Mesenchymal stem cell (in vitro differentiated cells and primary cell): Measurements from ENCODE around the gene MFF.

Experiments used
- DNase-seq: peaks from one replicate; pipeline ENCODE4 v3.0.0-alpha.2; 2013
- H2AFZ ChIP-seq: one replicate; pipeline ENCODE4 v1.6.1; 2013; ENCODE audit warnings: low read depth, mild to moderate bottlenecking, control low read depth, inconsistent platforms, low read length, moderate library complexity
- H2AK5ac ChIP-seq: 2 replicates; pipeline ENCODE4 v1.6.1; 2013; ENCODE audit warnings: low read length, moderate library complexity, mild to moderate bottlenecking, inconsistent platforms; ENCODE audit not compliant: severe bottlenecking
- H2BK120ac ChIP-seq: one replicate; pipeline ENCODE4 v1.6.1; 2013; ENCODE audit warnings: low read depth, mild to moderate bottlenecking, inconsistent platforms, low read length, moderate library complexity
- H2BK12ac ChIP-seq, 2 experiments: one replicate each; pipeline ENCODE4 v1.6.1; 2013; ENCODE audit warnings: inconsistent platforms in 2 of 2, low read length in 2 of 2, mild to moderate bottlenecking in 2 of 2, moderate library complexity in 2 of 2, control low read depth in 1 of 2
- H2BK15ac ChIP-seq: one replicate; pipeline ENCODE4 v1.6.1; 2013; ENCODE audit warnings: mild to moderate bottlenecking, low read depth, inconsistent platforms; ENCODE audit not compliant: poor library complexity, severe bottlenecking
- H2BK5ac ChIP-seq: 2 replicates; pipeline ENCODE4 v1.6.1; 2013; ENCODE audit warnings: low read depth, mild to moderate bottlenecking, low read length, control low read depth, inconsistent platforms; ENCODE audit not compliant: poor library complexity, severe bottlenecking
- H3K14ac ChIP-seq, 2 experiments: one replicate each; pipeline ENCODE4 v1.6.1; 2013; ENCODE audit warnings: inconsistent platforms in 2 of 2, low read length in 2 of 2, control low read depth in 1 of 2, mild to moderate bottlenecking in 1 of 2, moderate library complexity in 1 of 2
- H3K18ac ChIP-seq, 2 experiments: one replicate each; pipeline ENCODE4 v1.6.1; 2013; ENCODE audit warnings: inconsistent platforms in 2 of 2, low read length in 2 of 2, control low read depth in 1 of 2, low read depth in 1 of 2, mild to moderate bottlenecking in 1 of 2
- H3K23ac ChIP-seq, 2 experiments: one replicate each; pipeline ENCODE4 v1.6.1; 2013; ENCODE audit warnings: inconsistent platforms in 2 of 2, low read length in 2 of 2, mild to moderate bottlenecking in 2 of 2, moderate library complexity in 2 of 2, control low read depth in 1 of 2
- H3K27ac ChIP-seq: 2 replicates; pipeline ENCODE4 v1.5.1; 2013; ENCODE audit warnings: mild to moderate bottlenecking, moderate library complexity, low read length, control low read depth, inconsistent platforms; ENCODE audit not compliant: poor library complexity, severe bottlenecking
- H3K27me3 ChIP-seq, 2 experiments: 2 replicates each; pipeline versions ENCODE4 v1.6.1 to v1.7.0; 2013; ENCODE audit warnings: low read length in 2 of 2, mild to moderate bottlenecking in 2 of 2, moderate library complexity in 2 of 2, control low read depth in 1 of 2, inconsistent platforms in 1 of 2; ENCODE audit not compliant: control insufficient read depth in 1 of 2, insufficient read depth in 1 of 2
- H3K36me3 ChIP-seq, 2 experiments: 2 replicates each; pipeline versions ENCODE4 v1.6.1 to v1.7.0; 2013; ENCODE audit warnings: low read length in 2 of 2, control low read depth in 1 of 2, inconsistent platforms in 1 of 2, low read depth in 1 of 2, mild to moderate bottlenecking in 1 of 2; ENCODE audit not compliant: insufficient read depth in 2 of 2, control insufficient read depth in 1 of 2
- H3K4ac ChIP-seq, 2 experiments: one replicate each; pipeline ENCODE4 v1.6.1; 2013; ENCODE audit warnings: inconsistent platforms in 2 of 2, low read length in 2 of 2, mild to moderate bottlenecking in 2 of 2, moderate library complexity in 2 of 2, control low read depth in 1 of 2, low read depth in 1 of 2
- H3K4me1 ChIP-seq: 2 replicates; pipeline ENCODE4 v1.6.1; 2013; ENCODE audit warnings: low read depth, low read length, control low read depth; ENCODE audit not compliant: control insufficient read depth, insufficient read depth
- H3K4me2 ChIP-seq: 2 replicates; pipeline ENCODE4 v1.6.1; 2013; ENCODE audit warnings: low read length, mild to moderate bottlenecking, inconsistent platforms; ENCODE audit not compliant: poor library complexity, severe bottlenecking
- H3K4me3 ChIP-seq, 2 experiments: 2 replicates each; pipeline versions ENCODE4 v1.5.1 to v1.7.0; 2013; ENCODE audit warnings: low read length in 2 of 2, mild to moderate bottlenecking in 2 of 2, control low read depth in 1 of 2, low read depth in 1 of 2; ENCODE audit not compliant: insufficient read depth in 1 of 2
- H3K79me1 ChIP-seq: replicated peaks from 2 replicates; pipeline ENCODE4 v1.6.1; 2013; ENCODE audit warnings: mild to moderate bottlenecking, control low read depth, low read length, inconsistent platforms; ENCODE audit not compliant: poor library complexity, severe bottlenecking
- H3K9ac ChIP-seq: 2 replicates; pipeline ENCODE4 v1.7.0; 2013; ENCODE audit warnings: mild to moderate bottlenecking, low read length, moderate library complexity
- H3K9me3 ChIP-seq: 2 replicates; pipeline ENCODE4 v1.7.0; 2013; ENCODE audit warnings: mild to moderate bottlenecking, low read length; ENCODE audit not compliant: control insufficient read depth
- H4K8ac ChIP-seq: one replicate; pipeline ENCODE4 v1.6.1; 2013; ENCODE audit warnings: inconsistent platforms, mild to moderate bottlenecking, low read length, moderate library complexity
- H4K91ac ChIP-seq: one replicate; pipeline ENCODE4 v1.6.1; 2013; ENCODE audit warnings: mild to moderate bottlenecking, low read length, inconsistent platforms
- WGBS: methylation state at CpG from one replicate; pipeline ENCODE4 v1.1.7; 2013; ENCODE audit warnings: mixed read lengths; 5-methylcytosine and 5-hydroxymethylcytosine counted together

Gene MFF

GRCh38 chr2:227389661-227390060 is 64.6 kb downstream of the MFF start:
- Histone ChIP-seq H4K8ac (no peak overlapping the region), H2AK5ac (no peak overlapping the region), H2AFZ (no peak overlapping the region), H2BK12ac (no peak overlapping the region), H3K4ac (no peak overlapping the region), H3K79me1 (no peaks in the 10 kb centered on the region), H3K4me2 (no peak overlapping the region), H3K4me3 (no peak overlapping the region), H2BK120ac (no peak overlapping the region), H3K18ac (no peak overlapping the region), H3K9ac (no peak overlapping the region), H3K27me3 (peaks cover 0 to under 1% of the 10 kb centered on the region in 2 experiments), H3K14ac (no peak overlapping the region), H4K91ac (no peak overlapping the region), H2BK15ac (no peak overlapping the region), H3K36me3 (no peaks in the 10 kb centered on the region), H3K27ac (no peak overlapping the region), H2BK5ac (no peak overlapping the region), H3K9me3 (no peaks in the 10 kb centered on the region), H3K4me1 (no peaks in the 10 kb centered on the region), H3K23ac (no peak overlapping the region)
- DNase-seq, result no peak
- 97% methylated on average over 7 of the region's 7 CpGs for WGBS

DNA sequence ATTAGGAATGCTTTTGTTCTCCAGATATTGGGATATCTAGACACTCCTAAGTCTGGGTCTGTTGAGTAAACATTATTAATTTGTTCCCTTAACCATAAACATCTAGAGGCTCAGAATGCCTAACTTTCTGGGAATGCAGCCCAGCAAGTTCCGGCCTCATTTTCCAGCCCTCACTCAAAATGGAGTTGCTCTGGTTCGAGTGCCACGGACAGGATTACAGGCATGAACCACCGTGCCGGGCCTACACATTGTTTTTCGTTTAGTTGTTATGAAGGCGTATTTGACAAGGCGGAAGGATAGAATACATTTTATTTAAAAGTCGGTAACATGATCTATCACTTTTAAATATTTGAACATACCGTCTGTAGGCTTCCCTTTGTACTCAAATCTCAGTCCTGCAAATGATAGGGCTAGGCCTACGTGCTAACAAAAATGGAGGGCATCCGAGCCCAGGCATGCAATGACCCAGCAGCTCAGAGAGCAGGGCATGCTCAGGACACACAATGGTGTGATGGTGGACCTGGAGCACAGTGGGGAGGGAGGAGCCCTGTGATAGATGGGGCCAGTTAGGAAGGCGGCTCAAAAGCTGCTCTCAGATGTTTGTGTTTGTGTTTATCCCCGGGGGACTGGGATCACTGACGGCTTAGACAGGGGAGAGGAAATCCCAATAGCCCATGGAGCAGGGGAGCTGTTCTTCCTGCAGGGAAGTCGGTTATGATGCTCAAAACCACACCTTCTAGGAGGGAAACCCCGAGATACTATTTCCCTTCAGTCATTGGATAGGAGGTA is 65.6 kb downstream of the MFF start:
- H2BK120ac ChIP-seq, result no peak overlapping the region
- H3K36me3 ChIP-seq, result no peaks in the 10 kb centered on the region
- H2AFZ ChIP-seq, result no peak overlapping the region
- H3K4me3 ChIP-seq, result no peak overlapping the region
- H3K23ac ChIP-seq, result no peak overlapping the region
- H3K14ac ChIP-seq, result no peak overlapping the region
- H3K4me2 ChIP-seq, result no peak overlapping the region
- peaks cover 2% of the 10 kb centered on the region for H3K4me1 ChIP-seq
- no peak overlapping the region for H4K91ac ChIP-seq
- H3K18ac ChIP-seq, result no peak overlapping the region
- no peaks in the 10 kb centered on the region for H3K79me1 ChIP-seq
- H3K9me3 ChIP-seq, result no peaks in the 10 kb centered on the region
- WGBS, result 86% methylated on average over 17 of the region's 17 CpGs
- H3K4ac ChIP-seq, result no peak overlapping the region
- no peak overlapping the region for H4K8ac ChIP-seq
- no peak overlapping the region for H2BK15ac ChIP-seq
- no peak overlapping the region for H2BK5ac ChIP-seq
- H3K27me3 ChIP-seq, result no peaks in the 10 kb centered on the region
- no peak overlapping the region for H2BK12ac ChIP-seq
- DNase-seq, result no peak
- no peak overlapping the region for H3K27ac ChIP-seq
- H2AK5ac ChIP-seq, result no peak overlapping the region
- H3K9ac ChIP-seq, result no peak overlapping the region

- Histone ChIP-seq H3K14ac (no peak overlapping the region), H3K27ac (no peak overlapping the region), H3K27me3 (no peaks in the 10 kb centered on the region), H3K4ac (no peak overlapping the region), H3K23ac (no peak overlapping the region), H3K4me1 (peaks cover 4% of the 10 kb centered on the region), H2BK15ac (no peak overlapping the region), H3K9me3 (no peaks in the 10 kb centered on the region), H3K9ac (no peak overlapping the region), H2AK5ac (no peak overlapping the region), H2AFZ (no peak overlapping the region), H3K36me3 (no peaks in the 10 kb centered on the region), H4K91ac (no peak overlapping the region), H3K4me2 (no peak overlapping the region), H2BK120ac (no peak overlapping the region), H4K8ac (no peak overlapping the region), H3K18ac (no peak overlapping the region), H2BK12ac (no peak overlapping the region), H3K79me1 (no peaks in the 10 kb centered on the region), H2BK5ac (peak overlapping the region; percentile 45), H3K4me3 (no peak overlapping the region)
- WGBS, result 93% methylated on average over 2 of the region's 2 CpGs
- no peak for DNase-seq
Observed at GRCh38 chr2:227394401-227394800, 69.3 kb downstream of the MFF start.

DNA sequence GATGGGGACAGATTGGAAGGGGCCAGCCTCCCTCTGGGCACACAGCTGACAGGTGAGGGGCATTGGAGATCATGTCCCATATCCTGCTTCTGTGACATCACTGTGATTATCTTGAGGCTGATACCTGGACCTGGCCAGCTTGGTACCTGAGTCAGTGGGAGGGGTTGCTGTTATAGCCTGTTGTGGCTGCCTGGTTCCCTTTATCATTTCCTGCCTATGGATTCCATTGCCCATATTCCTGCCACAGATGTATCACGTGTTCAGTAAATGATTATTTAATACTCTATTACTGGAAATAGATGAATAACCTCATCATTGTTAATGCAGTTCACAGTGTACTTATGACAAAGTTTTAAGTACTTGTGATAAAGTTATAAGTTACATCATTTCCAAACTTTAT is 70.5 kb downstream of the MFF start:
- no peak overlapping the region for H2BK120ac ChIP-seq
- H2BK15ac ChIP-seq, result no peak overlapping the region
- no peak overlapping the region for H3K4me2 ChIP-seq
- no peaks in the 10 kb centered on the region for H3K27me3 ChIP-seq
- H3K14ac ChIP-seq, result no peak overlapping the region
- H2BK12ac ChIP-seq, result no peak overlapping the region
- no peak overlapping the region for H4K91ac ChIP-seq
- no peaks in the 10 kb centered on the region for H3K9me3 ChIP-seq
- no peaks in the 10 kb centered on the region for H3K79me1 ChIP-seq
- no peaks in the 10 kb centered on the region for H3K36me3 ChIP-seq
- no peak overlapping the region for H3K18ac ChIP-seq
- H3K23ac ChIP-seq, result no peak overlapping the region
- H2BK5ac ChIP-seq, result no peak overlapping the region
- H3K4me1 ChIP-seq, result peaks cover 6% of the 10 kb centered on the region
- no peak overlapping the region for H2AFZ ChIP-seq
- no peak overlapping the region for H2AK5ac ChIP-seq
- no peak overlapping the region for H3K9ac ChIP-seq
- DNase-seq, result no peak
- no peak overlapping the region for H3K4me3 ChIP-seq
- H4K8ac ChIP-seq, result peak overlapping the region; percentile 46
- H3K27ac ChIP-seq, result no peak overlapping the region
- H3K4ac ChIP-seq, result no peak overlapping the region
- WGBS, result no CpG with 5 or more reads among the region's 1 CpG
